Right renal pelvis (tissue), 4 donors: ENCODE results near the gene DAG1. TPM values are rescaled to one million over a fixed set of nuclear protein-coding genes. Genes with fewer than 3 reads are reported as not detected.
"Not testable (repeated sequence)": the region's sequence is repeated elsewhere in the genome, so short reads cannot be mapped to it uniquely, and the experiment has no call there.

Source experiments
- DNase-seq, 4 donors: peaks; one replicate each; pipeline ENCODE4 v3.0.0-alpha.2; 2013; ENCODE audit warnings: low read depth in 4 of 4, low spot score in 3 of 4, missing footprints in 1 of 4
- polyA plus RNA-seq, 4 donors: library from polyadenylated mRNA; unstranded; fragments of 120-200 nt; gene quantifications; one replicate each; pipeline ENCODE4 v1.2.1, GENCODE V29; 2013; ENCODE audit not compliant: insufficient read length in 4 of 4

The DAG1 gene
- polyA plus RNA-seq, 4 donors: 123 to 132 (median 125) TPM

DNA sequence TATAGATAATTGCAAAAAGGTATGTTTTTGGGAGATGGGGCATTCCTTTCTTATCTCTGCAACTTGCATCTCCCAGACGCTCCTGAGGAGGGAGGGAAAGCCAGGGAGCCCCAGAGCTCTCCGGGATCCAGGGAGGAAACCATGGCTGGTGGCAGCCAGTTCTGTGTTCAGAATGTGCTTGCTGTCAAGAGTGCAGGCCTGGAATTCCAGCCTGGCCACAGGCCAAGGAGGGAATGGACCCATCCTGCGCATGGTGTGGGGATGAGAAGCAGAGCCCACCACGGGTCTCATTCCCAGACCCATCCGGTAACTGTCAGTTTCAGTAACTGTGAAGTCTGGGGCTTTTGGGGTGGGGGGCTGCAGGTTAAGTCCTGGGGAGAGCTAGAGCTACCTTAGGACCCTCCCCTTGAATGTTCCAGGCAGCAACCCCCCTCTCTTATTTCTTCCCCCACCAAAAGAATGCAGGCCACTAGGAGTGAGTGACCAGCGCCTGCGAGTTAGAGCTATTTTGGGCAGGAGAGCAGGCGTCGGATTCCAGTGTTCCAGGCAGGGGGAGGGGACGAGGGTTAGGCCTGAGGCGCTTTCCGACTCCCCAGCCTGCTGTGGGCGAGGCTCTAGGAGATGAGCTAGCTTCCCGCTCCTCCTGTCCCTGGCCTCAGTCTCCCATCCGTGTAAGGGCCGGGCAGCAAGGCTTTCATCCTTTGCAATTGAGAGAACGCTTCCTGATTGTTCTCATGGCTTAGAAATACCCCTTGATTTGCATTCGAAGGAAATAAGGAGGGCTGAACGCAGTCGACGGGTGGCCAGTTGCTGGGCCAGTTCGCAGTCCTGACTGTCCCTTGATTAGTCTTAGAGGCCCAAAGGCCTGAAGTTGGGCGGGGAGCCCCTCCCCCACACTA lies 781 bp upstream of the DAG1 start:
- DNase-seq: peak; percentile 63 to 79 (median 65)

- no peak for DNase-seq
These were observed 800 bp downstream of the DAG1 start for GRCh38 chr3:49470714-49471420.

DNA sequence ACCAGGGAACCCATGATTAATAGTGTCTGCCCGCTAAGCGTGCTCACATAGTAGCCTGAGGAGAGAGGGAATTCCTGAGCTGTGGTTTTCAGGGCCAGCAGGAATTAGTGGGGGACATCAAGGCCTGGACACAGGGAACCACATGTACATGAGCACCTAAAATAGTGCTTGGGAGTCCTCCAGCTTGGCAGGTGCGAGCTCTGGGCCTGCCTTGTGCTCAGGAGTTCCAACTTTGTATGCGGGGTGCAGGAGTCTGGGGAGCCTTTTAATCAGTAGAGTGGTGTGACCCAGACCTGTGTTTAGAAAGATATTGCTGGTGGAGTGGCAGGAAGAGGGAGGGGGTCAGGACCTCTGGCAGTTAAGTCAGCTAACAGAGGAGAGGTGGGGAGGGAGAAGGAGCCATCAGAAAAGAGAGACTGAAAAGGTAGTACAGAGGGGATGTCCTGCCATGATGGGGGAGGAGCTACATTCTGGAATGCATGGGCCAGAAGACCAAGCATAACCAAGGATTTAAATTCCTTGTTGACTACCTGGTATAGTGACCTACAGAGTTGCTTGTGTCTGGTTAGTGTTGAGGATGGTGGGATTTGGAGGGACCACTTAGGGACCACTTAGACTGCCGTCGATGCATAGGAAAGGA lies 1.9 kb downstream of the DAG1 start:
- DNase-seq: no peak

DNA sequence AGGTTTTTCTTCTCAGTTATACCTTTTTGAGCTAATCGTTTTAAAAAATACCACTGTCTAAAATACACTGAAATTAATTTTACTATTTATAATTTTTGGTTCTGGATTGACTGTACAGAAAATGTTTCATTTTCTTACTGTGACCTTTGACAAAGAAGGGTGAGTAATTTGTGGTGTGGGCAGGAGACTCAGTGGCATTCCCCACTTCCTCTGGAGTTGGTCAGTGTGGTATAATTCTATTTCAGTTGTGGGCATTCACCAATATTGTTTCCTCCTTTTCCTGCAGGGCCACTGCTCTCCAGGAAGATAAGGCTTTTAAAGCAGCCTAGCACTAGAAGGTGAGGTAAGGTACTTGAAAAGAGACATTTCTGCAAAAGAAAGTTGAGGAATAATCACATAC lies 6.5 kb downstream of the DAG1 start:
- DNase-seq: no peak

DNA sequence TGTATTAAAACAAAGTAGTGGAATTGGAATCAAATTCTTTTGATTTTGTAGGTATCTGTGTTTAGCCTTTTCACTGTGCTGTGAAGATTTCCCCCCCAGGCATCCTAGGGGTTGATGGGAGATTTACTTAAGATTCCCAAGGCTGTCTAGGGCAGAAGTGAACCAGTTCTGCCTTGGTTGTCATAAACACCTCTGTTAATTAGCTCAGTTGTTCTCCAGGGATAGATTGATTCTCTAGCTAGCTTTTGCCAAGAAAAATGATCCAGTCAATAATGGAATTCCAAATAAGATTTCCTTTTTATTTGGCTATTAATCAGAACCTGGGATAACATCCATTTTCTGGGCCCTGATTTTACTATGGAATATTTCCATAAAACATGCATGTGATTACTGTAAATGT lies 12.7 kb downstream of the DAG1 start:
- DNase-seq: no peak

- no peak for DNase-seq
These were observed 14.4 kb downstream of the DAG1 start for GRCh38 chr3:49484471-49484870.

- DNase-seq: no peak
These were observed 19.2 kb downstream of the DAG1 start for GRCh38 chr3:49489247-49489646.

DNA sequence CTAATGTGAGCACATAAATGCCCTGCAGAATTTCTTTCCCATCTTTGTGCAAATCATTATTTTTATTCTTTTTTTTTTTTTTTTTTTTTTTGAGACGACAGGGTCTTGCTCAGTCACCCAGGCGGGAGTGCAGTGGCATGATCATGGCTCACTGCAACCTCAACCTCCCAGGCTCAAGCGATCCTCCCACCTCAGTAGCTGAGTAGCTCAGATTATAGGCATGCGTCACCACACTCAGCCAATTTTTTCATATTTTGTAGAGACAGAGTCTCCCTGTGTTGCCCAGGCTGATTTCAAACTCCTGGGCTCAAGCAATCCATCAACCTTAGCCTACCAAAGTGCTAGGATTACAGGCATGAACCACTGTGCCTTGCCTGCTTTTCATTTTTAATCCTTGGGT lies 22.9 kb downstream of the DAG1 start:
- DNase-seq: no peak

- no peak for DNase-seq
These were observed 23.8 kb downstream of the DAG1 start for GRCh38 chr3:49493901-49494300.

DNA sequence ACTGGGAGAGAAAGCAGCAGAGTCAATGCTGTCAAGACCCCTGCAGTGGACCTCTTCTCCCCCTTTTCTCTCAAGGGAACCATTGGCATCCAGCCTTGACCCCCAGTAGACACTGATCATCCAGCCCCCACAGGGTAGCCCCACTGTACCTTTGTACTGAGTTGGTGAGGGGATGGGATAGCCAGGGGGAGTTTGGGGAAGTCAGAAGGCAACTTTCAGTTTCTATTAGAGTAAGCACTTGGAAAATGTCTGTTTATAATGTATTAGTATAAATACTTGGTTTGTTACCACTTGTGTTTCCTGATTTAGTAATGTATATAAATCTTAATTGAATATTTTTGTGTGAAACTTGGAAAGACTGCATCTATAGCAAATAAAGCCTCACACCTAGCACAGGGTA lies 25.0 kb downstream of the DAG1 start:
- no peak for DNase-seq

DNA sequence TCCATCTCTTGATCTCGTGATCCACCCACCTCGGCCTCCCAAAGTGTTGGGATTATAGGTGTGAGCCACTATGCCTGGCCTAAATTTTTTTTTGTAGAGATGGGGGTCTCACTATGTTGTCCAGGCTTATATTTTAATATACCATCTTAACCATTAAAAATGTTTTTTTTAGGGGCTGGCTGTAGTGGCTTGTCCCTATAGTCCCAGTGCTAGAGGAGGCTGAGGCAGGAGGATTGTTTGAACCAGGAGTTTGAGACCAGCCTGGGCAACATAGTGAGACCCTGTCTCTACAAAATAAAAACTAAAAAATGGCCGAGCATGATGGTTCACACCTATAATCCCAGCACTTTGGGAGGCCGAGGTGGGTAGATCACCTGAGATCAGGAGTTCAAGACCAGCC lies 26.8 kb downstream of the DAG1 start:
- DNase-seq: not testable (repeated sequence)

GRCh38 chr3:49497606-49498005 lies 27.5 kb downstream of the DAG1 start:
- DNase-seq: peak in 1 of 4 donors; percentile 42

- DNase-seq: no peak
These were observed 28.2 kb downstream of the DAG1 start for GRCh38 chr3:49498239-49498638.

DNA sequence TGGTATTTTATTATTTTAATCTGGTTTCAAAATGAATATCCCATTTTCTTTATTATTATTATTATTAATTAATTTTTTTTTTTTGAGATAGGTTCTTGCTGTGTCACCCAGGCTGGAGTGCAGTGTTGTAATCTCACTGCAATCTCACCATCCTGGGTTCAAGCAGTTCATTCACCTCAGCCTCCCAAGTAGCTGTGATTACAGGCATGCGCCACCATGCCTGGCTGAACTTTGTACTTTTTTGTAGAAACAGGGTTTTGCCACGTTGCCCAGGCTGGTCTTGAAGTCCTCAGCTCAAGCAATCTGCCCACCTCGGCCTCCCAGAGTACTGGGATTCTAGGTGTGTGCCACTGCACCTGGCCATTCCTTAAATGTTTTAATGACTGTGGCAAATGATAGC lies 28.6 kb downstream of the DAG1 start:
- DNase-seq: no peak

DNA sequence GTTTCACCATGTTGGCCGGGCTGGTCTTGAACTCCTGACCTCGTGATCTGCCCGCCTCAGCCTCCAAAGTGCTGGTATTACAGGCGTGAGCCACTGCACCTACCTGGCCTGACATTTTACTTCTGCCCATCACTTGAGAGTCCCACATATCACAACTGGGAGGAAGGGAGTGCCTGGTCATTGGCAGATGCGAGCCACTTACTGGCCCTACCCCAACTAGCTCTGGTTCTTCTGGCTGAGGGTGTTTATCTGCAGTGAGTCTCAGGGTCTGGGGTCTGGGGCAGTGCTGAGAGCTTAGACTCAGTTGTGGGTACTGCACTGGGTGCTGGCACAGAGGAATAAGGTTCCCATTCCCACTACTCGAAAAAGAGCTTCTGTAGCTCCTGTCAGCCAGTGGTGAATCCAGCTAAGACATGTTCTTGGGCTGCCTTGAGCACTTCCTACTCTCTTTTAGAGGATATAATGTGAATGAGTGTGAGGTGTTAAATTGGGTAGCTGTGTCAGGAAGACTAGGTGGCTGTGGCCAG lies 30.2 kb downstream of the DAG1 start:
- DNase-seq: no peak

- DNase-seq: no peak
These were observed 30.9 kb downstream of the DAG1 start for GRCh38 chr3:49500732-49501609.

DNA sequence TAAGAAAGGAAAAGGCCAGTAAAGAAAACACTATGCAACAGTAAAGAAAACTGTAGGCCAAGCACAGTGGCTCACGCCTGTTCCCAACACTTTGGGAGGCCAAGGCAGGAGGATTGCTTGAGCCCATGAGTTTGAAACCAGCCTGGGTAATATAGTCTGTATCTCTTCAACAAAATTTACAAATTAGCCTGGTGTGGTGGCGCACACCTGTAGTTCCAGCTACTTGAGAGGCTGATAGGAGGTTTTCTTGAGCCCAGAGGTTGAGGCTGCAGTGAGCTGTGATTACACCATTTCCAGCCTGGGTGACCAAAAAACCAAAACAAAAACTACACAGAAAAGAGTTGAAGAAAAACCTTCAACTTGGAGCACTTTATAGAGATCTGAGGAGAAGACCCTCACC lies 31.8 kb downstream of the DAG1 start:
- DNase-seq: no peak

- DNase-seq: no peak
These were observed 36.8 kb downstream of the DAG1 start for GRCh38 chr3:49506906-49507305.

- no peak for DNase-seq
These were observed 39.0 kb downstream of the DAG1 start for GRCh38 chr3:49509028-49509561.

DNA sequence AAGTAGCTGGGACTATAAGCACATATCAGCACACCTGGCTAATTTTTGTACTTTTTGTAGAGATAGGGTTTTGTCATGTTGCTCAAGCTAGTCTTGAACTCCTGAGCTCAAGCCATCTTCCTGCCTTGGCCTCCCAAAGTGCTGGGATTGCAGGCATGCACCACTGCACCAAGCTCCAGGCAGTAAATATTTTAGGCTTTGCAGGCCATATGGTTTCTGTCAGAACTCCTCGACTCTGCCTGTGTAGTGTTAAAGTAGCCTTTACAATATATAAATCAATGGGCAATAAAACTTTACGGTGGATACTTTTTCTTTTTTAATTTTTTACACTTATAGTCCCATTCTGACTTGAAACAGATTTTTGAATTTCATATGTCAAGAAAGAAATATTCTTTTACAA lies 41.6 kb downstream of the DAG1 start:
- peak in 1 of 4 donors; percentile 55 for DNase-seq
